ENCODE measurements around the gene THTPA.

THTPA gene

GRCh38 chr14:23567186-23568020 lies 11.3 kb downstream of the THTPA start, which contains the start of gene AP1G2:
AP1G2 (minus strand) TSS chr14:23567791; CDS start chr14:23567314, 477 bp downstream.
- DNase-seq (ENCODE audit: low read depth), result no peak

DNA sequence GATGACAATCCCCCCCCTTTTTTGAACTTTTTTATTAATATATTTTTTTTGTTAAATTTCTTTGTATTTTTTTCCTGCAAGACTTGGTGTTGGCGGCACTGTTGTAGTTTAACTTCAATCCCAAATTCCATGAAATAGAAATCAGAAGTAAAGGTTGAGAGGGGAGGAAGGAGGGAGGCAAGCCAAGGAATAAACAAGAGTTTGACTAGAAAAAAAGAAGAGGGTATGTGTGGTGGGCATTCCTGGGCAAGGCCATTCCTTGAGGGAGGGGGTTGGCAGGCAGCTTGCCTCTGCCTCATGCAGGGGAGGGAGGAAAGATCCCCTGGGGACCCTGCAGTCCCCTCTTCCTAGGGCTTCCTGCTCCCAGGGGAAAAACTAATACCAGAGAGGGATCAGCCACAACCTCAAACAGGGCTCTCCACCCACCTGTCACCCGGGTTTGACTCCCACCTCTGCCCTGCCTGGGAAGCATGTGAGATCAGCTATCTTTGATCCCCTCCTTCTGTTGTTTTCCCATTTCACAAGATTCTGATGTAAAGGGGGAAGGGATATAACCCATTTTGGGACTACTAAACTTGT lies 12.0 kb downstream of the THTPA start:
- DNase-seq (ENCODE audit: low read depth), result no peak

GRCh38 chr14:23568600-23569331 lies 12.7 kb downstream of the THTPA start:
- no peak for DNase-seq (ENCODE audit: low read depth)

GRCh38 chr14:23569443-23570151 lies 13.5 kb downstream of the THTPA start:
- DNase-seq (ENCODE audit: low read depth), result no peak

DNA sequence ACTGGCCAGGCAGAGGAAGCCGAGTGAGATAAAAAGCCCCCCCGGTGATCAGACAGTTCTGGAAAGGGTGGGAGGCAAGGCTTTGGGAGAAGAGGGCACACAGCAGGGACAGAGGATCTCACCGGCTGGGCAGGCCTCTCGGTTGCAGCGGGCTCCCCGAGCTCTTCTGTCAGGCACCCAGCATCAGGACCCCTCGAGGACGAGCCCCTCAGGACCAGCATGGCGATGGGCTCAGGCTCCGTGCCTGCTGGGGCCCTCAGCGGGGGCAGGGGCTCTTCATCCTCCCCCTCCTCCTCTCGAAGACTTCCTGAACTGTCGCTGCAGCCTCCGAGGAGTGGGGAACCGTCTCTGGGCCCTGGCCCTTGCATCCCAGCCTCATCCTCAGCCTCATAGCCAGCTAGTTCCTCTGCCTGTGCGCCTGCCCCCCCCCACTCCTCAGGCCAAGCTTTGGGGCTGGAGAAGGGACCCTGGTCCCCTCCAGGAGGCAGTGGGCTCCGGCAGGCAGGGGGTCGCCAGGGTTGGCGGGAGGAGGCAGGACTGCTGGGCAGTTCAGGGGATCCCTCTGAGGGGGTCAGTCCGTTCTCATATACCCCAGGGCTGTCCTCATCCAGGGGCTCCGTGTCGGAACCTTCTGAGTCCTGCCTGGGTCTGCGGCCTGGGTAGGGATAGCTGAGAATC lies 14.9 kb downstream of the THTPA start:
- DNase-seq (ENCODE audit: low read depth), result no peak

- DNase-seq (ENCODE audit: low read depth), result no peak
These were observed 15.8 kb downstream of the THTPA start for GRCh38 chr14:23571701-23572523.

GRCh38 chr14:23572524-23572828 lies 16.4 kb downstream of the THTPA start:
- no peak for DNase-seq (ENCODE audit: low read depth)

DNA sequence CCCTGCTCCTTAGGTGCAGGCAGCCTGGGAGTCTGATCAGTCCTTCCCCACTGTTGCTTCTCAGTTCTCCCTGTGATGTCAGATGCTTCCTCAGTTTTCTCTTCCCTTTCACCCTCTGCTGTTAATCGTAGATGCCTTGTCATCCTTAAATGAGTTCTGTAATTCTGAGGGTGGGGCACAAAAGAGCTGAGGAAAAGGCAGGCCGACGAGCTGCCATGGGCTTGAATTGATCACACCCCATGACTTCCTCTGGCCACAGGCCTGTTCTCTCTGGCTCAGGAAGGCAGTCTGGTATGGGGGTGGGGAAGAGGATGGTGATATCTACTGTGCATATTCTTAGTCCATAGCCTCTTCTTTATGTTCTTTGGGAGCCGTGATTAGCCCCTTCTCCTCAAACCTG lies 16.8 kb downstream of the THTPA start:
- no peak for DNase-seq (ENCODE audit: low read depth)

DNA sequence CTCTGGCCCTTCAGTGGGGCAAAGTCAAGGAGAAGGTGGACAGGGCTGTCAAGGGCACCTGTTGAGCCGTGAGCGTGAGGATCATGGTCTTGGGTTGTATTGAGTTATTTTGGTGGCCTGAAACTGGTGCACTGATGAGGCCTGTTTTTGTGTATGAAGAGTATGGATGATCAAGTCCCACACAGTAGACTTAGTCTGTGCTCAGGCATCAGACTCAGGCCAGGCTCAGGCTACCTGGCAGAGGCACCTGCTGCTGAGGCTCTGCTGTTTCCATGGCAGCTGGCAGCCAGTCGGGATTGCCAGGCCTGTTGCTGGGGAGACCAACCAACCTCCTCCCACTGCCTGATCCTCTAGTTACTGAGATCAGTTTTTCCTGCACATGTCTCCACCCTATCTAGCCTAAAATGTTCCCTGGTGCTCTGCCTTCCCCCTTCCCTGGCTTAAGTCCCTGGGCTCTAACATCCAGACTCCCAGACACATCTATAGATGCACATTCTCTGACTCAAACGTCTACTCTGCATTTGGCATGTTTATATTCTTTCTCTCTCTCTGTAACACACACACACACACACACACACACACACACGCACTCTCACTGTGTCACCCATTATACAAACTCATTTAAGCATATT lies 17.4 kb downstream of the THTPA start:
- DNase-seq (ENCODE audit: low read depth), result no peak

DNA sequence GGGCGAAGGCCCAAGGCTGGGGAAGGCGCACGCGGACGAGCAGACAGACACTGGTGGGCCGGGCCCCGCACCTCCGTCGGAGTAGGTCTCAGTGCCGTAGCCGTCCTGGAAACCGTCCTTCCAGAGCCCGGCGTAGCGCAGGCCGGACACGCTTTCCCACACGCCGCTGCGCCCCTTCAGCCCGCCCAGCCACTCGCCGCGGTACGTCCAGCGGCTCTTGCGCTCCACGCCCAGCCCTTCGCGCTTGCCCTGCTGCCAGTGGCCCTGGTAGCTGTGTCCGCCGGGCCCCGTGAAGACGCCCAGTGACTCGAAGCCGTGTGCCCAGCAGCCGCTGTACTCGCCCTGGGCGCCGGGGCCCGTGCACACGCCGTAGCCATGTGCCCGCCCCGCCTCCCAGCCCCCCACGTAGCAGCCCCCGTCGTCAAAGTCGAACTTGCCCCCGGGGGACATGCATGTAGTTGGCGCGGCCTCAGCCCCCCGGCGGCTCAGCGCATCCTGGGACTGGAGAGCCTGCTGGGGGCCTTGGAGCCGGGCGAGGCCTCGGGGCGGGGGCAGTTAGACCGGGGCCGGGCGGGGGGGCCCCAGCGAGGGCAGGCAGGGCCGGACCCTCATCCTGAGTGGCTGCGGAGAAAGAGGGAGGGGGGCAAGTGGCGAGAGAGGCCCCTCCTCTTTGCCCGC lies 21.1 kb downstream of the THTPA start:
- no peak for DNase-seq (ENCODE audit: low read depth)

- DNase-seq (ENCODE audit: low read depth), result no peak
These were observed 21.8 kb downstream of the THTPA start for GRCh38 chr14:23577710-23578392.

DNA sequence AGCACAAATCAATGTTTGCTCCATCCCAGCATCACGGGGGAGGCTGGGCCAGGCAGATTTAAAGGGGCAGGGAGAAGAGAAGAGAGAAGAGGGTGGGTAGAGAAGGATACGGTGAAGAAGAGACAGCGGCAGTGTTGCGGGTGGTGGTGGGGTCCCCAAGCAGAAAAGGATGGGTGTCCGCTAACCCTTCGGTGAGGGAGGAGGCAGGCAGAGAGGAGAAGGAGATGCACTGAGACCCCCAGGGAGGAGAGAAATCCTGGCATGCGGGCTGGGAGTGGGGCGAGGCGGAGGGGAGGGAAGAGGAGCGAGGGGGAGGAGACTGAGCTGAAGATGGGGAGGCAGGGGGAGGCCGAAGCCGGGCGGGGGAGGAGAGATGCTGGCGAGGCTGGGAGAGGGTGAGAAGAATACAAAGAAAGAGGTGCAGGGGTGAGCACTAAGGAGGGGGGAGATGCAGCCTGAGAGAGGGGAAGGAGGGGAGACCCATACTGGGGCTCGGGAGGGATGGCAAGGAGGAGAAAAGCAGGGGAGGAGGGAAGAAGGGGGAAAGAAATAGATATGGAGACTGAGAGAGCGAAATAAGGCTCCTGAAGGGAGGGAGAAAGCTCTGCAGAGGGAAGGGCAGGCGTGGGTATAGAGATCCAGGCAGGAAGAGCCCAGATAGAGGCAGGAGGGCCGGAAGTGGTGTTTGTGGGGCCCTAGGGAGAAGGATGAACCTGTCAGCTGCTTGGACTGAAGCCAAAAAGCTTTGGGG lies 22.7 kb downstream of the THTPA start, which contains the start of gene JPH4:
TSS of gene JPH4 (minus strand) at position 231 of the 751 bp plus-strand sequence. CDS start 1,337 bp downstream, outside the sequence.
- DNase-seq (ENCODE audit: low read depth), result no peak

DNA sequence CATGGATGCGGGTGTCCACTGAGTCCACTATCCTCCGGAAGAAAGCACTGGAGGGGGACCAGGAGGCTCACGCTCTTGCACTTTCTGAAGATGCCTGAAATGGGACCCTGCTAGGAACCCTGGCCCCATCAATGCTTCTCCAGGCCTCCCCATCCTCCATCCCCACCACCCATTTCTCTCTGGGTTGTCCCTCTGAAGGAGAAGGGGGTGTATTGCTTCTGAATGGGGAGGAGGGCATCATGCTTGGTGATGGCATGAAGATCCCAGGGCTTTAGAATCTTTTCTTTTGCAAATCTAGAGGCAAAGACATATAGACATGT lies 23.2 kb downstream of the THTPA start:
- no peak for DNase-seq (ENCODE audit: low read depth)

DNA sequence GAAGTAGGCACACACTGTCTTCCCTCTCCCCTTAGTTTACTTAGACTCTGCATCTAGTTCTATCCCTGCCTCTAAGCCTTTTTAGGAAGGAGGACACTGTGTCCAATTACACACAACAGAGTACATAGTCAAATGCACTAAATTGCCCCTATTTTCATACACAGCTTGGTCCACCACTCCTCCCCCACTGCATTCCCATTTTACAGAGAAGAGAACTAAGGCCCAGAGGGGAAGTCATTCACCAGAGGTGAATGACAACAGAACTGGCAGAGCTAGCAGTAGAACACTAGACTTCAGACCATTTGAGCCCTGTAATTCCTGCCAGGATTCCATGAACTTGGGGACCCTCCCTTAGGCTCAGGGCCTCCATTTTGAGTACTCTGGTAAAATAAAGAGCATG lies 23.7 kb downstream of the THTPA start:
- DNase-seq (ENCODE audit: low read depth), result no peak

GRCh38 chr14:23580152-23580926 lies 24.3 kb downstream of the THTPA start:
- no peak for DNase-seq (ENCODE audit: low read depth)

GRCh38 chr14:23580948-23581281 lies 24.8 kb downstream of the THTPA start:
- DNase-seq (ENCODE audit: low read depth), result no peak

DNA sequence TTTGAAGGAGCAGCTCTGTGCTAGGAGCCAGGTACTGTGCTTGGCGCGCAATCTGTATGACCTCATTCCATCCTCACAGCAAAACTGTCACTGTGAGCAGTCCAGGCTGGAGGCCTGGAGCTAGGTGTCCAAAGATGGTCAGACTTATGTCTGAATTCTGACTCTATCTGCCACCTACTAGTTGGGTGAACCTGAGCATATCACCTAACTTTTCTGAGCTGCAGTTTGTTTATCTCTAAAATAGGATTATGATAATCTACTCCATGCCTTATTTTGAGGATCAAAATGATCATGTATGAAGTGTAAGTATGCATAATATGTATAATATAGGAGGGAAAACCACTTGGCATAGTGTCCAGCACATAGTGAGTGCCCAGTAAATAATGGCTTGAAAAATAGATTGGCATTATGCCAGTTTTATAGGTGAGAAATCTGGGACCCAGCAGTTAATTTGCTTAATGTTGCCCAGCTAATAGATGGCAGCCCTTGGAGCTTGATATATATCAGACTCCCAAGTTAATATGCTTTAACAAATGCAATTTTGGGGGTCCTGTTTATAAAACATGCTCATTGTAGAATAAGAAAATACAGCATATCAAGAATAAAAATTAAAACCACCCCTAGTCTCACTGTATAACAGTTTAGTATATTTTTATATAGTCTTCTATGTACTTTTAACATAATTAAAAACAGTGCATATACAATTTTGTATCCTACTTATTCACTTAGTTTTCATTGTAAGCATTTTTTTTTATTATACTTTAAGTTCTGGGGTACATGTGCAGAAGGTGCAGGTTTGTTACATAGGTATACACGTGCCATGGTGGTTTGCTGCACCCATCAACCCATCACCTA lies 27.1 kb downstream of the THTPA start:
- DNase-seq (ENCODE audit: low read depth), result no peak
